ENCODE results near the gene FAM124B. TPM values are rescaled to one million over a fixed set of nuclear protein-coding genes. Genes with fewer than 3 reads are reported as not detected.

FAM124B gene
- total and polyA plus RNA-seq, 8 donors, result 0.09 to 0.78 (median 0.29) TPM; not detected in 1

GRCh38 chr2:224444021-224444420 lies 42.1 kb upstream of the FAM124B start:
- 77 to 82% methylated on average over 5 of the region's 5 CpGs for WGBS, 2 donors

GRCh38 chr2:224442071-224442967 lies 40.4 kb upstream of the FAM124B start:
- TF ChIP-seq, protein P1, sequence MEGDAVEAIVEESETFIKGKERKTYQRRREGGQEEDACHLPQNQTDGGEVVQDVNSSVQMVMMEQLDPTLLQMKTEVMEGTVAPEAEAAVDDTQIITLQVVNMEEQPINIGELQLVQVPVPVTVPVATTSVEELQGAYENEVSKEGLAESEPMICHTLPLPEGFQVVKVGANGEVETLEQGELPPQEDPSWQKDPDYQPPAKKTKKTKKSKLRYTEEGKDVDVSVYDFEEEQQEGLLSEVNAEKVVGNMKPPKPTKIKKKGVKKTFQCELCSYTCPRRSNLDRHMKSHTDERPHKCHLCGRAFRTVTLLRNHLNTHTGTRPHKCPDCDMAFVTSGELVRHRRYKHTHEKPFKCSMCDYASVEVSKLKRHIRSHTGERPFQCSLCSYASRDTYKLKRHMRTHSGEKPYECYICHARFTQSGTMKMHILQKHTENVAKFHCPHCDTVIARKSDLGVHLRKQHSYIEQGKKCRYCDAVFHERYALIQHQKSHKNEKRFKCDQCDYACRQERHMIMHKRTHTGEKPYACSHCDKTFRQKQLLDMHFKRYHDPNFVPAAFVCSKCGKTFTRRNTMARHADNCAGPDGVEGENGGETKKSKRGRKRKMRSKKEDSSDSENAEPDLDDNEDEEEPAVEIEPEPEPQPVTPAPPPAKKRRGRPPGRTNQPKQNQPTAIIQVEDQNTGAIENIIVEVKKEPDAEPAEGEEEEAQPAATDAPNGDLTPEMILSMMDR (IDR thresholded peaks at IDR 0.05), result no peak
- FAIRE-seq (no peak), ATAC-seq (peak; percentile 59 to 83 (median 72)), DNase-seq (peak in 4 of 6 donors; percentile 12 to 78 (median 54))
- WGBS, 2 donors, result 3% methylated on average over 57 to 82 of the region's 82 CpGs
- no peaks in the 10 kb centered on the region for H3K36me3 ChIP-seq
- H3K4me1 ChIP-seq, result no peaks in the 10 kb centered on the region
- H3K9me3 ChIP-seq, result no peaks in the 10 kb centered on the region
- peak overlapping the region; percentile 29 to 66 (median 40) for H3K4me3 ChIP-seq
- intact Hi-C loops (cut with DNase I), result no loop called here
- no peak overlapping the region for H3K27ac ChIP-seq
- H3K27me3 ChIP-seq, result no peaks in the 10 kb centered on the region

More at GRCh38 chr2:224444021-224444420, 42.1 kb upstream of the FAM124B start:
- no peaks in the 10 kb centered on the region for H3K9me3 ChIP-seq
- H3K27me3 ChIP-seq, result no peaks in the 10 kb centered on the region
- no peak overlapping the region for H3K27ac ChIP-seq
- DNase-seq (no peak), FAIRE-seq (no peak), ATAC-seq (no peak)
- intact Hi-C loops (cut with DNase I), result no loop called here
- no peaks in the 10 kb centered on the region for H3K4me1 ChIP-seq
- H3K36me3 ChIP-seq, result no peaks in the 10 kb centered on the region
- H3K4me3 ChIP-seq, result no peak overlapping the region
- TF ChIP-seq, protein P1 (IDR thresholded peaks at IDR 0.05), result no peak

DNA sequence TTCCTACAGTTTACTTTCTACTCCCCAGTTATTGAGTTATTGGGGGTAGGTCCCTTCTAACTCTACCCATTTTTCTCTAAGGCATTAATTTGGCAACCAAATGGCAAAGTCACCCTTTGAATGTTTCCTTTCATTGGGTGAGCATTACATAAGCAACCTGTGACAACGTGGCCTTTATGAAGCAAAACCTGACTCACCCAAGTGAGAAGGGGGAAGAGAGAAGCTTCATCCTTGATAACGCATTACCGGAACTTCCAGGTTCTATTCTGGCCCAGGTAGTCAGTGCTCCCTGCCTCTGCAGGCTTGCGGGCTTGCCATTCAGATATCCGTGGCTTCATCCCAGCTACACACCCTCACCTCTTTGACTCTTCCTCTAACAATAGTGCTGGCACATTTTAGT lies 39.1 kb upstream of the FAM124B start:
- ATAC-seq, result peak in 3 of 4 donors; percentile 21 to 69 (median 39)
- TF ChIP-seq, protein P1 (IDR thresholded peaks at IDR 0.05), result no peak
- no peak overlapping the region for H3K4me3 ChIP-seq
- no peaks in the 10 kb centered on the region for H3K36me3 ChIP-seq
- FAIRE-seq, result no peak
- H3K27ac ChIP-seq, result no peak overlapping the region
- WGBS, 2 donors, result 66% methylated on average over 5 of the region's 5 CpGs
- DNase-seq, result no peak
- no peaks in the 10 kb centered on the region for H3K27me3 ChIP-seq
- no peaks in the 10 kb centered on the region for H3K4me1 ChIP-seq
- intact Hi-C loops (cut with DNase I), result no loop called here
- H3K9me3 ChIP-seq, result no peaks in the 10 kb centered on the region

- Histone ChIP-seq H3K4me3 (no peak overlapping the region), H3K9me3 (no peaks in the 10 kb centered on the region), H3K36me3 (no peaks in the 10 kb centered on the region), H3K27ac (no peak overlapping the region), H3K4me1 (no peaks in the 10 kb centered on the region), H3K27me3 (no peaks in the 10 kb centered on the region)
- no peak for DNase-seq
- TF ChIP-seq, protein P1 (IDR thresholded peaks at IDR 0.05), result no peak
- ATAC-seq, result no peak
- no peak for FAIRE-seq
- intact Hi-C loops (cut with DNase I), result no loop called here
Measured at GRCh38 chr2:224438726-224439125, 36.8 kb upstream of the FAM124B start.

- no peaks in the 10 kb centered on the region for H3K9me3 ChIP-seq
- no peak overlapping the region for H3K27ac ChIP-seq
- H3K27me3 ChIP-seq, result no peaks in the 10 kb centered on the region
- TF ChIP-seq, protein P1 (IDR thresholded peaks at IDR 0.05), result no peak
- no peak for DNase-seq
- no peak overlapping the region for H3K4me3 ChIP-seq
- no peak for FAIRE-seq
- no peaks in the 10 kb centered on the region for H3K36me3 ChIP-seq
- WGBS, 2 donors, result 92 to 93% methylated on average over 1 of the region's 1 CpG
- H3K4me1 ChIP-seq, result no peaks in the 10 kb centered on the region
- intact Hi-C loops (cut with DNase I), result no loop called here
- ATAC-seq, result no peak
Measured at GRCh38 chr2:224436634-224437033, 34.7 kb upstream of the FAM124B start.

Data from pancreas (tissue), 10 donors.